ENCODE data around the gene THUMPD3.

Gene THUMPD3

GRCh38 chr3:9411302-9411701, 48.4 kb downstream of the THUMPD3 start:
- peaks cover 78% of the 10 kb centered on the region for H3K36me3 Mint-ChIP-seq (ENCODE audit: low read depth)
- no peak for TF ChIP-seq CTCF (IDR thresholded peaks at IDR 0.05)
- peaks cover 53% of the 10 kb centered on the region for H3K9me3 Mint-ChIP-seq
- H3K27me3 Mint-ChIP-seq (ENCODE audit: low read depth, poor library complexity): no peaks in the 10 kb centered on the region
- no peak for DNase-seq
- H3K27ac Mint-ChIP-seq: no peak overlapping the region
- no peak overlapping the region for H3K4me3 Mint-ChIP-seq
- H3K4me1 Mint-ChIP-seq: no peaks in the 10 kb centered on the region

DNA sequence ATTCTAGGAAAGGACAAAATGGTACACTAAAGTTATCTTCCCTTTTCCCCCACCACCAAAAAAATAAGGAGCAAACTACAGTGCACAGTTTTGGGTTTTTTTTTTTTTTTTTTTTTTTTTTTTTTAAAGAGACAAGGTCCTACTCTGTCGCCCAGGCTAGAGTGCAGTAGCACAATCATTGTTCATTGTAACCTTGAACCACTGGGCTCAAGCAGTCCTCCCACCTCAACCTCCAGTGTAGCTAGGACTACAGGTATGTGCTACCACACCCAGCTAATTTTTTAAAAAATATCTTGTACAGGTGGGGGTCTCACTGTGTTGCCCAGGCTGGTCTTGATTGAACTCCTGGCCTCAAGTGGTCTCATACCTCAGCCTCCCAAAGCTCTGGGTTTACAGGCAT, 49.4 kb downstream of the THUMPD3 start:
- H3K36me3 Mint-ChIP-seq (ENCODE audit: low read depth): peaks cover 78% of the 10 kb centered on the region
- no peaks in the 10 kb centered on the region for H3K27me3 Mint-ChIP-seq (ENCODE audit: low read depth, poor library complexity)
- no peak for DNase-seq
- peaks cover 44% of the 10 kb centered on the region for H3K9me3 Mint-ChIP-seq
- no peak overlapping the region for H3K27ac Mint-ChIP-seq
- no peak overlapping the region for H3K4me3 Mint-ChIP-seq
- no peak for TF ChIP-seq CTCF (IDR thresholded peaks at IDR 0.05)
- H3K4me1 Mint-ChIP-seq: no peaks in the 10 kb centered on the region

DNA sequence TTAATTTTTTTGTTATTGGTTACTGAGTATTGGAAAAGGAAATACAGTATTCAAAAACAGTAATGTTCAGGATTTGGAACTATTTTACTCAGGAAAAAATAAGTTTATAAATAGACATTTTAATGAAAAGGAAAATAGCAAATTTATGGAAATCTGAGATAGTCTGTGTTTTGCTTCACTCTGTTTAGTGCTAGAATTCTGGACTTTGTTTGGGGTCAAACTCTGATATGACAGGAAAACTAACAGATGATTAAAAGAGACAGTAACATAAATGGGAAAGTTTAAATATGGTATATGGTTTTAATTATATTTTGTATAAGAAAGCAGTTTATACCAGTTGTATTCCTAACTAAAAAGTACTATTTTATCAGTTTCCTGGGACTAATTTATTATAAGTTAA, 52.0 kb downstream of the THUMPD3 start:
- Mint-ChIP-seq H3K27me3 (ENCODE audit: low read depth, poor library complexity) (no peaks in the 10 kb centered on the region), H3K4me1 (no peaks in the 10 kb centered on the region), H3K9me3 (peaks cover 20% of the 10 kb centered on the region), H3K27ac (no peak overlapping the region), H3K36me3 (ENCODE audit: low read depth) (peaks cover 68% of the 10 kb centered on the region), H3K4me3 (no peak overlapping the region)
- DNase-seq: no peak
- no peak for TF ChIP-seq CTCF (IDR thresholded peaks at IDR 0.05)

GRCh38 chr3:9415485-9416138, 52.8 kb downstream of the THUMPD3 start:
- Mint-ChIP-seq H3K27me3 (ENCODE audit: low read depth, poor library complexity) (no peaks in the 10 kb centered on the region), H3K9me3 (peaks cover 12% of the 10 kb centered on the region), H3K27ac (no peak overlapping the region), H3K4me3 (no peak overlapping the region), H3K36me3 (ENCODE audit: low read depth) (peaks cover 63% of the 10 kb centered on the region), H3K4me1 (peaks cover 2% of the 10 kb centered on the region)
- no peak for TF ChIP-seq CTCF (IDR thresholded peaks at IDR 0.05)
- DNase-seq: no peak

GRCh38 chr3:9416139-9416780, 53.4 kb downstream of the THUMPD3 start:
- Mint-ChIP-seq H3K27ac (no peak overlapping the region), H3K9me3 (peaks cover 10% of the 10 kb centered on the region), H3K4me3 (no peak overlapping the region), H3K27me3 (ENCODE audit: low read depth, poor library complexity) (no peaks in the 10 kb centered on the region), H3K36me3 (ENCODE audit: low read depth) (peaks cover 66% of the 10 kb centered on the region), H3K4me1 (peaks cover 5% of the 10 kb centered on the region)
- no peak for TF ChIP-seq CTCF (IDR thresholded peaks at IDR 0.05)
- no peak for DNase-seq
